ENCODE results near the gene BTBD9.
"Not testable (repeated sequence)": the region's sequence is repeated elsewhere in the genome, so short reads cannot be mapped to it uniquely, and the experiment has no call there.

Gene BTBD9

GRCh38 chr6:38648629-38649028 is 8.9 kb upstream of the BTBD9 start:
- no peak for DNase-seq

- no peak for DNase-seq
These were observed 6.6 kb upstream of the BTBD9 start for GRCh38 chr6:38646166-38646878.

GRCh38 chr6:38644951-38645350 is 5.2 kb upstream of the BTBD9 start:
- DNase-seq: no peak

GRCh38 chr6:38640216-38640909 is 634 bp upstream of the BTBD9 start:
- DNase-seq: no peak

- DNase-seq: peak; percentile 64
These were observed 710 bp downstream of the BTBD9 start for GRCh38 chr6:38638941-38639497.

- DNase-seq: no peak
These were observed 2.0 kb downstream of the BTBD9 start for GRCh38 chr6:38637756-38638155.

DNA sequence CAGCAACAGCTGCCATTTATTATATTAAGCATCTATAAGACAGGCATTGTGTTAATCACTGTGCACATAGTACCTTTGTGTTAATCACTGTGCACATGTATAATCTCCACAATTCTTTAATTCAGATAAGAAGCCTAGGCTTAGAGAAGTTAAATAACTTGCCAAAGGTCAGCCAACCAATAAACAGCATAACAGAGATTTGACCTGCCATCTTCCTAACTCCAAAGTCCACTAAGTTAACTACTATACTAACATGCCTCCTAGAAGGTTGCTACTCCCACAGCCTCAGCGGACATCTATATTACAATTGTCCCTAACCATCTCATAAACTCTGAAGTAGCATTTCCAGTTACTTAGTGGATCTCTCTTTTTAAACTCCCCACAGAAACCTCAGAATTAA is 3.7 kb downstream of the BTBD9 start:
- no peak for DNase-seq

DNA sequence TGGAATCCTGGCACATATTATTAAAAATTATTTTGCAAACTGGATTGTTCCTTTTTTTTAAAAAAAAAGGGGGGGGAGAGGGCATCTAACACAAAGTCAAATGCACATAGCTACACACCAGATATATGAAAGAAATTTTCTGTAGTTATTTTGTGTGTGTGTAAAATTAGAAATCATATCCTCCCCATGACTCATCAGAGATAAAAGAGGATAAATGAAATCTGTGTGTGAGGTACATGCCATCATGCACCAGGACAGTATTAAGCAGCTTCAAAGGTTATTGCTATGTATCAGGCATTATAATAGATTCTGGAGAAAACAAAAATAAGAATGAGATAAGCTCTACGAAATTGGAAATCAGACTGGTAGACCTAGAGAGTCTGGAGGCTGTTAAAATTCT is 5.2 kb downstream of the BTBD9 start:
- DNase-seq: no peak

- DNase-seq: no peak
These were observed 7.2 kb downstream of the BTBD9 start for GRCh38 chr6:38632490-38632889.

DNA sequence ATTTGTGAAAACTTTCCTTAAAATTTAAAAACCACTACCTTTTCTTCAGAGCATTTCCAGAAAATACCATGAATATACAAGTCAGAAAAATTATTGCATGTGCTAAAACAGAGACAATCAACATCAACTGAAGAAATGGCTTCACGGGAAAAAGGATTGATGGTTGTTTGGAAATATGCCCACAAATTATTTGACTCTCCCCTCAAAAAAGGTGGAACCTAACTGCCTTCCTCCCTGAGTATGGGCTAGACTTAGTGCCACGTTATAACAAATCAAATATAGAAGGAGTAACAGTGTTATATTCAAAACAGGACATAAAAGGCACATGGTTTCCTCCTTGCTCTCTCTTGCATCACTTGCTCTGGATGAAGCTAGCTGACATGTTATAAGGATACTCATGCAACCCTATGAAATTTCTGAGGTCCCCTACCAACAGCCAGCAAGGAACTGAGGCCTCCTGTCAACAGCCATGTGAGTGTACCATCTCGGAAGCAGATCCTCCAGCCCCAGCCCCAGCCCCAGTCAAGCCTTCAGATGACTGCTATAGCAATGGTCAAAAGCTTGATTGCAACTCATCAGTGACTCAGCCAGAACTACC is 8.4 kb downstream of the BTBD9 start:
- no peak for DNase-seq

- DNase-seq: no peak
These were observed 14.5 kb downstream of the BTBD9 start for GRCh38 chr6:38625217-38625616.

- not testable (repeated sequence) for DNase-seq
These were observed 20.4 kb downstream of the BTBD9 start for GRCh38 chr6:38619342-38619741.

DNA sequence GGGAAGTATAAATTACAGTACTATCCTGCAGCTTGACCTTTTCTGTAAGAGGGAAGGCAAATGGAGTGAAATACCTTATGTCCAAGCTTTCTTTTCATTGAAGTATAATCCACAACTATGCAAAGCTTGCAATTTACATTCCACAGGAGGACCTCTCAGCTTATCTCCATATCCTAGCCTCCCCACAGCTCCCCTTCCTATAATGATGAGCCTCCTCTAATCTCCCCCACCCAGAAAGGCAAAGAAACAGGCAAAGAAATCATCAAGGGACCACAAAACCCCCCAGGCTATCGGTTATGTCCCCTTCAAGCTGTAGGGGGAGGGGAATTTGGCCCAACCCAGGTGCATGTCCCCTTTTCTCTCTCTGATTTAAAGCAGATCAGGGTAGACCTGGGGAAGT is 21.4 kb downstream of the BTBD9 start:
- not testable (repeated sequence) for DNase-seq

- no peak for DNase-seq
These were observed 21.9 kb downstream of the BTBD9 start for GRCh38 chr6:38617856-38618255.

DNA sequence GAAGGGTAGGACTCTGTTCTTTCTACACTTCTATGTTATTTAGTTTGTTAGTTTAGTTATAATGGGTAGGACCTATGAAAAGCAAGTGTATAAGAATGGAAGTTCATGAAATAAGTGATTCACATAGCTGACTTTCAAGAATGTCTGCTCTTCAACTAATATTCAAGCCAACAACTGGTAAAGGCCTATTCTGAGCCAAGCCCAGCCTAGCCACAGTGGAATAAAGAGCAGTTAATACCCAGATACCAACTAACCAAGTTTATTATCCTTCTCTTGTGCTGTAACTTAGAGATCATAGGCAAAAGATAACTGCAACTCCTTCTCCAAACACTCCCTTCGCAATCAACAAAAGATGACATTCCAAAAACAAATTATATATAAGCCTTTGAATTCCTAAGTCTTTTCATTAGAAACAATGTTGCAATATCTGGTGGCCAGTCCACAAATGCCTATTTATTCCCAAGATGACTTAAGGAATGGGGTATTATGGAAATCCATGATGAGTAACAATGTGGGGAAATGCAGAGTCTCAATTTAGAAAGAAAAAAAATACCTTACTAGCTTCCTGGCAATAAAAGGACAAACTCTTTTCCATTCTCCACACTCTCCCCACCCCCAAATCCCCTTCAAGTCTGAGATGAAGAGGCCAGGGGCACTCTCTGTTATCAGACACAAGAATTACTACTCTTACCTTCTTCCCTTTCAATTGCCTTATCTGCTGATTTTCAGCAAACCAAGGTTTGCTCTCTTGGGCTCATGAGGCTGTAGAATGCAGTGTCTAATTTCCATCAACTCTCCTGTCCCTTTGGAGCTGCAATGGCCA is 27.4 kb downstream of the BTBD9 start:
- DNase-seq: no peak

GRCh38 chr6:38610050-38610625 is 29.6 kb downstream of the BTBD9 start:
- DNase-seq: no peak

DNA sequence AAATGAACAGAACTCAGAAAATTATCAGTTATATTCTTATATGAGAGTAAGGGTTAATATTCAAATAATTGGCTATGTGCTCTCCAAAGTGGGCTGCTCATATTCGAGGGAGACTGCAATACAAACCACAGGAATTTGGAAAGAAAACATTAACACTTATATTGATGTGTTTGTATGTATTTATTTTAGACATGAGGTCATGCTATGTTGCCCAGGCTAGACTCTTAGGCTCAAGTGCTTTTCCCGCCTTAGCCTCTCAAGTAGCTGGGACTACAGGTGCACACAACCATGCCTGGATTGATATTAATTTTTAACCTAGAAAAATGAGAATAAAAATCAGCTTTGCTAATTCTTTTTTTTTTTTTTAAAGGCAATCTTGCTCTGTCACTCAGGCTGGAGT is 35.0 kb downstream of the BTBD9 start:
- no peak for DNase-seq

DNA sequence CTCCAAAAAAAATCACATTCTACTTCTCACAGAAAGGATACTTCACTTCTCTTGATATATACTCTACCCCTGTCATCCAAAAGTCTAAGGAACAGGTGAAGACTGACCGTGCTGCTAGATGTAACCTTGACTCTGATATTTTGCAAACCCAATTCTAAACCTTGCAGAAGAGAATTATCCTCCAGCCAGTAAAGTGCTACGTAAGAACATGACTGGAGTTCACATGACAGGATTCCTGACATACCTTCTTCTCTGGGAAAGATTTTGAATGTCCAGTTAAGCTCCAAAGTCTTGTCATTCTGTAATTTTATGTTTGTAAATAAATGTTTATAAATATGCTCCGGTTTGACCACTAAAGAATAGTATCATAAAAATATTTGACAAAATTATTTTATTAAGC is 35.8 kb downstream of the BTBD9 start:
- DNase-seq: no peak

DNA sequence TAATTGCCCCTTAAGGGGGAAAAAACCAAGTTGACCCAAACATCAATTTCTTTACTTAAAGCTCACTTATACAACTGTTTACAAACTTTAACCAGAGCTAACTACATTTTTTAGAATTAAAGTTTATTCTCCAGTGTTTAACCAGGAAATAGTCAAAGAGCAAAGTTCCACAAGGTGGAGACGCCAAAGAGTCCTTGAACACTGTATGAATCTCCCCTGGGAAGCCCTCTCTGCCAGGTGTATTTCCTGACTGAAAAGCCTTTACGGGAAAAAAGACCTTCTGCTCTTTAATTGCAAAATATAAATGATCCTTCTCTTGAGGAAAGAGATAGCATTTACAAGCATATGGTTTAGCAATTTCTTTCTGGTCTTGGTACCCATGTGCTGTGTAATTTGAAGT is 36.2 kb downstream of the BTBD9 start:
- DNase-seq: no peak

DNA sequence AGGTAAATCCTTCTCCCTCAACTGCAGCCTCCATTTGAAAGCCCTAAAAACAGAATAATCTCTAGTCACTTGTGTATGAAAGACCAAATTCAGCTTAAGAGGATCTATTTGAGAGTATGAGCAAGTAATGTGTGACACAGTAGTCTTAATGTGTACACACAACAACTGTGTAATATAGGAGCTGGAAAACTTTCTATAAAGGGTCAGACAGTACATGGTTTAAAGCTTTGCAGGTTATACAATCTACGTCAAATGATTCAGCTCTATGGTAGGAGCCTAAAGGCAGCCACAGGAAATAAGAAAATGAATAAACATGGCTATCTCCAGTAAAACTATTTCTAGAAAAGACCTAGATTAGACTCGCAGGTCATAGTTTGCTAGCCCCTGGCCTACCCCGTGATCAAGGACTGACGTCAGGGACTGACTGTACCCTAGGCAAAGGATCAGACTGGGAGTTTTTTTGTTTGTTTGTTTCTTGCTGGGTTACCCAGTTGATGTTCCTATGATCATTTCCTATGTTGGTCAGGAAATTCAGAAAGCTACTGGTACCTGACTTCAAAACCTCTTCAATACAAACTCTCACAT is 39.7 kb downstream of the BTBD9 start:
- DNase-seq: no peak

- DNase-seq: no peak
These were observed 40.5 kb downstream of the BTBD9 start for GRCh38 chr6:38599261-38599660.

DNA sequence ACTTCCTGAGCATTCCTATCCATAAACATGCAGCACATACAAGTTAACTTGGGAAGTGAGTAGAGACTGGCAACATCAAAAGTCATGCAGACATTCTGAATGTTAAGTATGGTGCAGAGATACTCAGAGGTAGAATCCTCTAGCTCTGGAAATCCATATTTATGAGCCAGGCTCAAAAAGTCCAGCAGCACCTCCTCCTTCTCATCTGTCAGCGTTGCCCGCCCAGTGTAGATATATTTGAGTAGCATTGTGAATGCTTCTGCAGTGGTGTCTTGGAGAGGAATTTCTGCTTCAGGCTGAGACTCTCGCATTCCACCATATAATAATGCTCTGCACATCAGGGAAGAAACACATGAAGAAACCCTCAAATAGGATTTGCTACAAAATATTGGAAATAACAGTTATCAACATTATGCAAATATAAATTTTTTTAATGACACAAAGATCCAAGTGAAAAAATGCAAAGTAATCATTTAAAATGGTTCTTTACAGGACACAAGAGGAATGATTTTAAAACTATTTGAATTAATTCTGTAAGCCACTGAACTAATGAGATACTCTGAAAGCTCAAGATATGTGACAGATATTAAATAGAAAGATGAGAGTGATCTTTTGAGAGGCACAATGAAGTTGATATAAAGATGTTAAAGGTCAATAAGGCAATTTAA is 45.6 kb downstream of the BTBD9 start:
- no peak for DNase-seq

All from CD4-positive, alpha-beta T cell treated with Interleukin-10 for 1 hour (primary cell).